GF-D8 (cell line): ENCODE data around the gene PPM1N.

Experiments
- DNase-seq: peaks from one replicate; lab custom pipeline; 2025; lab: John Stamatoyannopoulos, UW

Gene PPM1N, protein sequence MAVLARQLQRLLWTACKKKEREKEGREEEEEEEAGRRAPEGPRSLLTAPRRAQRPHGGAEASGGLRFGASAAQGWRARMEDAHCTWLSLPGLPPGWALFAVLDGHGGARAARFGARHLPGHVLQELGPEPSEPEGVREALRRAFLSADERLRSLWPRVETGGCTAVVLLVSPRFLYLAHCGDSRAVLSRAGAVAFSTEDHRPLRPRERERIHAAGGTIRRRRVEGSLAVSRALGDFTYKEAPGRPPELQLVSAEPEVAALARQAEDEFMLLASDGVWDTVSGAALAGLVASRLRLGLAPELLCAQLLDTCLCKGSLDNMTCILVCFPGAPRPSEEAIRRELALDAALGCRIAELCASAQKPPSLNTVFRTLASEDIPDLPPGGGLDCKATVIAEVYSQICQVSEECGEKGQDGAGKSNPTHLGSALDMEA

DNA sequence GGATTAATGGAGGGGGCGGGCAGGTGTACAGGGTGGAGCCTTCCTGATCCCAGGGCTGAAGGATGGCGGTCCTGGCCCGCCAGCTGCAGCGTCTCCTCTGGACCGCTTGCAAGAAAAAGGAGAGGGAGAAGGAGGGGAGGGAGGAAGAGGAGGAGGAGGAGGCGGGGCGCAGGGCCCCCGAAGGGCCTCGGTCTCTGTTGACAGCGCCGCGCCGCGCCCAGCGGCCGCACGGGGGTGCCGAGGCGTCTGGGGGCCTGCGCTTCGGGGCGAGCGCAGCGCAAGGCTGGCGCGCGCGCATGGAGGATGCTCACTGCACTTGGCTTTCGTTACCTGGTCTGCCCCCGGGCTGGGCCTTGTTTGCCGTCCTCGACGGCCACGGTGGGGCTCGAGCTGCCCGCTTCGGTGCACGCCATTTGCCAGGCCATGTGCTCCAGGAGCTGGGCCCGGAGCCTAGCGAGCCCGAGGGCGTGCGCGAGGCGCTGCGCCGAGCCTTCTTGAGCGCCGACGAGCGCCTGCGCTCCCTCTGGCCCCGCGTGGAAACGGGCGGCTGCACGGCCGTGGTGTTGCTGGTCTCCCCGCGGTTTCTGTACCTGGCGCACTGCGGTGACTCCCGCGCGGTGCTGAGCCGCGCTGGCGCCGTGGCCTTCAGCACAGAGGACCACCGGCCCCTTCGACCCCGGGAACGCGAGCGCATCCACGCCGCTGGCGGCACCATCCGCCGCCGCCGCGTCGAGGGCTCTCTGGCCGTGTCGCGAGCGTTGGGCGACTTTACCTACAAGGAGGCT lies at the start of gene PPM1N:
TSS of gene PPM1N (plus strand) at position 33 of the 785 bp plus-strand sequence. CDS start at position 63, 30 bp downstream.
- no peak for DNase-seq

GRCh38 chr19:45448887-45449299 lies 49.4 kb upstream of the PPM1N start:
- DNase-seq: no peak

GRCh38 chr19:45450012-45450333 lies 48.3 kb upstream of the PPM1N start:
- DNase-seq: peak; percentile 68

GRCh38 chr19:45451131-45451849 lies 47.0 kb upstream of the PPM1N start:
- no peak for DNase-seq

DNA sequence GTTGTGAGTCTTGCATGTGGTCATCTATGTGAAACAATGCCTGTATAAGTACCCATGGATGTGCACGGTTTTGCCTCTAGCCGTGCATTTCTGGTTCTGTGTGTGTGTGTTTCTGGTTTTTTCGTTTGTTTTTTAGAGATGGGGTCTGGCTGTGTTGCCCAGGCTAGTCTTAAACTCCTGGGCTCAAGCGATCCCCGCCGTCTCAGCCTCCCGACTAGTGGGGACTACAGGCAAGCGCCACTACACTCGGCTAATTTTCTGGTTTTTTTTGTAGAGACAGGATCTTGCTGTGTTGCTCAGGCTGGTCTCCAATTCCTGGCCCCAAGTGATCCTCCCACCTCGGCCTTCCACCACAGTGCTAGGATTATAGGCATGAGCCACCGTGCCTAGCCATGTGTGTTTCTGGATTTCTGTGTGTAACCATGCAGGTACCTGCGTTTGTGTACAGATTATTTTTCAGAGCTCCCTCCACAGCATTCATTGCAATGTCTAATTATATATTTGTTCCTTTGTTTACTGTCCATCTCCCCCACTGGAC lies 46.3 kb upstream of the PPM1N start:
- no peak for DNase-seq

DNA sequence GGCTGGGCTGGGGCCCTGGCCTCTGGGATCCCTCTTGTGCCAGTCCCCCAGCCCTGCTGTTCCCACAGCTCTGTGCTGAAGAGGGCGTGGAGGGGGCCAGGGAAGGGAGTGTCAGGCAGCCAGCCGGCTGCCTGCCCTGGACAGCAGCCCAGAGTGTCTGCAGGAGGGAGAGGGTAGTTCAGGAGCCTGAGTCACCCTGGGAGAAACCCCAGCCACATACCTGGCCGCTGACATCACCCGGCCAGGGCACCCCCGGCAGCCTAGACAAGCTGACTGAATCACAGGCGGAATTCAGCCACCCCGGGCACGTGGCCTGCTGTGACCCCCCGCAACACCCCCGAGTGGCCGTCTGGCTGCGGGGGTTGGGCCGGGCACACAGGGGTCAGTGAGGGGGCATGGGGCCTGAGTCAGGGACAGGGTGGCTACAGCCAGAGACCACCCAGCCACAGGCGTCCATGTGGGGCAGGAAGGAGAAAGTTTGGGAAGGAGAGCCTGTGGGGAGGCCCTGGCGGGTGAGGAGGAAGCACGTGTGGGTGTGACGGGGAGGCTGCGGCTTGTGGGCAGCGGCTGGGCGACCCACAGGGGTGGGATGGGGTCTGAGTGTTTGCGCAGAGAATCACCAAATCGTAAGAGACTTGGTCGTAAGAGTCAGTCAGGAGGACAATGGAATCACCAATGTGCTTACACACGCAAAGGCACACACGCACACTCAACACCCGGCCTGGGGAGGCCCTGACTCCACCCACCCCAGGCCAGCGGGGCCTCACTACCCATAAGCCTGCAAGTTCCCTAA lies 42.3 kb upstream of the PPM1N start:
- DNase-seq: peak; percentile 91

DNA sequence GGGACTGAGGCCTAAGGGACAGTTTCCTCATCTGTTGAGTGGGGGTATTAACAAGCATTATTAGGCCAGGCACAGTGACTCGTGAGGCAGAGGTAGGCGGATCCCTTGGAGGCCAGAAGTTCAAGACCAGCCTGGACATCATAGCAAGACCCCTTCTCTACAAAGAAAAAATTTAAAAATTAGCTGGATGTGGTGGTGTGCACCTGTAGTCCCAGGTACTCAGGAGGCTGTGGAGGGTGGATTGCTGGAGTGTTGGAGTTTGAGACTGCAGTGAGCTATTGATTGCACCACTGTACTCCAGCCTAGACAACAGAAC lies 41.8 kb upstream of the PPM1N start:
- no peak for DNase-seq

DNA sequence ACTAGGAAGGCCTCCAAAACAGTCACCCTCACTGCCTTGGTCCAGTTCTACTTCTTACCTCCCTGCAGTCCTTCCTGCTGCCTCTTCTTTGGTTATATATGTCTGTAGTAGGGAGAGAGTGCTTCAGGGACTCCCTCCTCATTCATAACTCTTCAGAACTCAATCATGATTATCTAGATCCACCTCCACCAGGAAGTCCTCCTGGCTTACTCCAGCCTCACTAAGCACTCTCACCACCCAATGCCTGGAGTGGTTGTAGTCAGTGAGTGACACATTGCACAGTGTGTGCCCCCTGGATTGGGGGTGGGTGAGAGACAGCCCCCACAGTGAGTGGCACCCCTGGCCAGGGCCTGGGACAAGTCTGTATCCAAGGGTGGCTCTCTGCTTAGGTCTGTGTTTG lies 40.5 kb upstream of the PPM1N start:
- no peak for DNase-seq

- no peak for DNase-seq
Observed at GRCh38 chr19:45460807-45461347, 37.4 kb upstream of the PPM1N start.

GRCh38 chr19:45462174-45462573 lies 36.1 kb upstream of the PPM1N start:
- no peak for DNase-seq

DNA sequence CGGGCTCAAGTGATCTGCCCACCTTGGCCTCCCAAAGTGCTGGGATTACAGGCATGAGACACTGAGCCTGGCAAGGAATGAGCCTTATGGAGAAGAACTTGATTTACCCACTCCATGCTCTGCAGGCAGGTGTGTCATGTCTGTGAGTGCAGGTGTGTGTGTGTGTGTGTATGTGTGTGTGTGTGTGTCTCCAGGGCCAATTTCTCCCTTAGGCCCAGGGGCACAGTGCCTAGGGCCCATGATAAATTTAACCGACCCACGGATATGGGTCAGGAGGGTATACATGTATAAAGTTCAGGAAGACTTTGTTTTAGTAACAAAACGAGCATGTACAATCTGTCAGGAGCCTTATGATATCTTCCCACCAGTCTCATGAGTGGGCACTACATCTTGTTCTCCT lies 35.0 kb upstream of the PPM1N start:
- DNase-seq: no peak

GRCh38 chr19:45464274-45464673 lies 34.0 kb upstream of the PPM1N start:
- no peak for DNase-seq

DNA sequence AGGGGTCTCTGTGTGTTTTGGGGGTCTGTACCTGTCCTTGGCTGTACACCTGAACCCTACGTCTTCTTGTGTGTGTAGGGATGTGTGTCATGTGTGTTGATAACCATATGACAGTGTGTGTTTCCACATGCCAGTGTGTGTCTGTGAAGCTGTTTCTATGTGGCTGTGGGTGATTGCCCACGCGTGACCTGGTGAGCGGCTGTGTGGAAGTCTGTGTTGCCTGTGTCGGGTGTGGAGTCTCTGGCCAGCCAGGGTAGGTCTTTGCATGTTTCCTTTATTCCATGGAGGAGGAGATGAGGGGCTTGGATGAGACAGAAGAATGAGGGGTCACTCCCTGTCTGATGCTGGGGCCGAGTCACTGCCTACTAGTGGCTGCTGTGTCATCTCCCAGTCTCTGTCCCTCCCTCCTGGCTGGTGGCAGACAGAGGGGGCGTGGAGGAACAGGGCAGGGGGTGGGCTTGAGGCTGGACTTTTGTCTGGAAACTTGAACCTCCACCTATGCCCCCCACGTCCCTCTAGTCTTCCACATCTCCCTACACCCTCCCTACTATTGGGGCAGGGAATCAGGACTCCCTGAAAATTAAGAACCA lies 33.3 kb upstream of the PPM1N start:
- DNase-seq: no peak

- DNase-seq: no peak
Observed at GRCh38 chr19:45467115-45467455, 31.2 kb upstream of the PPM1N start.

- DNase-seq: peak; percentile 80
Observed at GRCh38 chr19:45467456-45468158, 30.6 kb upstream of the PPM1N start, which contains the start of gene FOSB. FOSB (plus strand) TSS chr19:45467996; CDS start chr19:45468587, 591 bp downstream.

DNA sequence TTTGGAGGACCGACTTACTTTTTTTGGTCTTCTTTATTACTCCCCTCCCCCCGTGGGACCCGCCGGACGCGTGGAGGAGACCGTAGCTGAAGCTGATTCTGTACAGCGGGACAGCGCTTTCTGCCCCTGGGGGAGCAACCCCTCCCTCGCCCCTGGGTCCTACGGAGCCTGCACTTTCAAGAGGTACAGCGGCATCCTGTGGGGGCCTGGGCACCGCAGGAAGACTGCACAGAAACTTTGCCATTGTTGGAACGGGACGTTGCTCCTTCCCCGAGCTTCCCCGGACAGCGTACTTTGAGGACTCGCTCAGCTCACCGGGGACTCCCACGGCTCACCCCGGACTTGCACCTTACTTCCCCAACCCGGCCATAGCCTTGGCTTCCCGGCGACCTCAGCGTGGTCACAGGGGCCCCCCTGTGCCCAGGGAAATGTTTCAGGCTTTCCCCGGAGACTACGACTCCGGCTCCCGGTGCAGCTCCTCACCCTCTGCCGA lies 30.0 kb upstream of the PPM1N start:
- DNase-seq: no peak

- no peak for DNase-seq
Observed at GRCh38 chr19:45468803-45469131, 29.5 kb upstream of the PPM1N start.

GRCh38 chr19:45469132-45469944 lies 28.9 kb upstream of the PPM1N start:
- peak; percentile 89 for DNase-seq

- DNase-seq: no peak
Observed at GRCh38 chr19:45469945-45470761, 28.1 kb upstream of the PPM1N start.
